CD4-positive, alpha-beta T cell (primary cell): ENCODE measurements around the gene SFSWAP. TPM values are rescaled to one million over a fixed set of nuclear protein-coding genes. Genes with fewer than 3 reads are reported as not detected.
"Not testable (repeated sequence)": the region's sequence is repeated elsewhere in the genome, so short reads cannot be mapped to it uniquely, and the experiment has no call there.

ENCODE experiments used
- ATAC-seq: fragments of 200-7000 bp; cut with Tn5 transposase; one replicate; pipeline ENCODE4 v1.10.0; 2022; ENCODE audit warnings: mild to moderate bottlenecking; ENCODE audit not compliant: poor library complexity
- CTCF ChIA-PET: fragments of 350-600 bp; sonication (Branson Sonifier 250); formaldehyde crosslinking; loops from one replicate; lab custom pipeline; 2021; ENCODE audit warnings: antibody characterized with exemption, inconsistent platforms; lab: Charles Lee
- POLR2A ChIA-PET: fragments of 350-600 bp; sonication (Branson Sonifier 250); formaldehyde crosslinking; loops from one replicate; lab custom pipeline; 2021; ENCODE audit warnings: antibody characterized with exemption, inconsistent platforms; lab: Charles Lee
- DNase-seq, 14 experiments: peaks; one replicate each; pipeline ENCODE4 v3.0.0-alpha.2; 2013 to 2020; ENCODE audit warnings: mixed read lengths in 2 of 14
- H3K27ac ChIP-seq, 2 donors: one replicate each; pipeline versions ENCODE4 v1.5.1 to v1.7.0; 2013; ENCODE audit warnings: low read length in 2 of 2, low read depth in 1 of 2, mild to moderate bottlenecking in 1 of 2
- H3K27me3 ChIP-seq, 2 experiments: 1 replicate in 1 of 2; 2 replicates in 1 of 2; pipeline versions ENCODE4 v1.6.1 to v1.7.0; 2013; ENCODE audit warnings: low read length in 2 of 2, control low read depth in 1 of 2, mild to moderate bottlenecking in 1 of 2, moderate library complexity in 1 of 2; ENCODE audit not compliant: insufficient read depth in 2 of 2, control insufficient read depth in 1 of 2
- H3K36me3 ChIP-seq: one replicate; pipeline ENCODE4 v1.6.1; 2013; ENCODE audit warnings: low read length, control low read depth; ENCODE audit not compliant: insufficient read depth
- H3K4me1 ChIP-seq: one replicate; pipeline ENCODE4 v1.6.1; 2013; ENCODE audit warnings: low read length, control low read depth; ENCODE audit not compliant: insufficient read depth
- H3K4me3 ChIP-seq: one replicate; pipeline ENCODE4 v1.5.1; 2013; ENCODE audit warnings: mild to moderate bottlenecking, low read length, moderate library complexity
- H3K9me3 ChIP-seq, 2 experiments: 1 replicate in 1 of 2; 2 replicates in 1 of 2; pipeline versions ENCODE4 v1.6.1 to v1.7.0; 2013; ENCODE audit warnings: low read length in 2 of 2, mild to moderate bottlenecking in 2 of 2, control low read depth in 1 of 2, moderate library complexity in 1 of 2; ENCODE audit not compliant: control insufficient read depth in 1 of 2, insufficient read depth in 1 of 2
- H3K27ac Mint-ChIP-seq: one replicate; pipeline ENCODE4 v1.8.0; 2020; ENCODE audit warnings: mixed read lengths
- H3K27me3 Mint-ChIP-seq: one replicate; pipeline ENCODE4 v1.8.0; 2021; ENCODE audit warnings: mixed read lengths
- H3K36me3 Mint-ChIP-seq: one replicate; pipeline ENCODE4 v1.8.0; 2021; ENCODE audit warnings: low read depth, mixed read lengths
- H3K4me1 Mint-ChIP-seq: one replicate; pipeline ENCODE4 v1.8.0; 2021; ENCODE audit warnings: low read depth, mixed read lengths
- H3K4me3 Mint-ChIP-seq: one replicate; pipeline ENCODE4 v1.8.0; 2020; ENCODE audit warnings: mild to moderate bottlenecking, mixed read lengths
- H3K9me3 Mint-ChIP-seq: one replicate; pipeline ENCODE4 v1.8.0; 2020; ENCODE audit warnings: mixed read lengths
- CTCF ChIP-seq: fragments of 200-600 bp; IDR thresholded peaks from one replicate; pipeline ENCODE4 v1.8.0; 2022; ENCODE audit warnings: antibody characterized with exemption, mild to moderate bottlenecking
- intact Hi-C, 2 experiments: fragments of 100-400 bp; cut with DNase I in 1 of 2; cut with micrococcal nuclease in 1 of 2; formaldehyde crosslinking; loops; one replicate each; pipeline versions ENCODE4 v1.15.1 to v1.9.0; 2023 to 2025; cut with DNase I, micrococcal nuclease
- total RNA-seq, 174 experiments: library from RNA in 2 of 174; stranded (reverse) in 2 of 174; gene quantifications; one replicate each; pipeline ENCODE4 v1.2.3 and lab custom pipeline; 2021 to 2026

SFSWAP gene
- total RNA-seq, 2 experiments from 2014 or later = 88.7 to 98.4 TPM

GRCh38 chr12:131743880-131744279 lies 33.0 kb downstream of the SFSWAP start:
- CTCF ChIA-PET, H3K4me3 Mint-ChIP-seq, H3K27ac ChIP-seq, H3K27me3 Mint-ChIP-seq, H3K27me3 ChIP-seq, POLR2A ChIA-PET, intact Hi-C loops, DNase-seq, H3K4me1 ChIP-seq, H3K27ac Mint-ChIP-seq, H3K9me3 Mint-ChIP-seq, H3K4me3 ChIP-seq, ATAC-seq, H3K4me1 Mint-ChIP-seq: not testable (repeated sequence)
- peaks cover 0 to 10% of the 10 kb centered on the region in 2 experiments for H3K9me3 ChIP-seq
- peaks cover 84% of the 10 kb centered on the region for H3K36me3 ChIP-seq
- H3K36me3 Mint-ChIP-seq = peaks cover 92% of the 10 kb centered on the region

- Histone ChIP-seq H3K9me3 (peaks cover 0 to 10% of the 10 kb centered on the region in 2 experiments), H3K36me3 (peaks cover 79% of the 10 kb centered on the region)
- H3K27me3 Mint-ChIP-seq, H3K27ac Mint-ChIP-seq, H3K4me1 ChIP-seq, H3K9me3 Mint-ChIP-seq, DNase-seq, POLR2A ChIA-PET, H3K4me3 Mint-ChIP-seq, H3K4me1 Mint-ChIP-seq, ATAC-seq, H3K27me3 ChIP-seq, H3K4me3 ChIP-seq, CTCF ChIA-PET, intact Hi-C loops, H3K27ac ChIP-seq: not testable (repeated sequence)
- H3K36me3 Mint-ChIP-seq = peaks cover 94% of the 10 kb centered on the region
Measured at GRCh38 chr12:131744675-131745074, 33.8 kb downstream of the SFSWAP start.

- peaks cover 73% of the 10 kb centered on the region for H3K36me3 ChIP-seq
- Mint-ChIP-seq H3K4me1 (no peaks in the 10 kb centered on the region), H3K27ac (no peak overlapping the region), H3K9me3 (peaks cover 2% of the 10 kb centered on the region), H3K36me3 (peaks cover 94% of the 10 kb centered on the region), H3K4me3 (no peak overlapping the region), H3K27me3 (no peaks in the 10 kb centered on the region)
- H3K27me3 ChIP-seq = no peaks in the 10 kb centered on the region
- H3K4me1 ChIP-seq = no peaks in the 10 kb centered on the region
- H3K4me3 ChIP-seq = no peak overlapping the region
- CTCF ChIA-PET = no interaction called here
- intact Hi-C loops = no loop called here
- POLR2A ChIA-PET = no interaction called here
- no peak for ATAC-seq
- H3K27ac ChIP-seq = no peak overlapping the region
- peaks cover 0 to 10% of the 10 kb centered on the region in 2 experiments for H3K9me3 ChIP-seq
- no peak for DNase-seq
- TF ChIP-seq CTCF = no peak
Measured at GRCh38 chr12:131745706-131746105, 34.8 kb downstream of the SFSWAP start.

GRCh38 chr12:131747276-131748177 lies 36.6 kb downstream of the SFSWAP start:
- H3K27ac ChIP-seq = no peak overlapping the region
- Mint-ChIP-seq H3K4me1 (no peaks in the 10 kb centered on the region), H3K4me3 (no peak overlapping the region), H3K27me3 (no peaks in the 10 kb centered on the region), H3K27ac (no peak overlapping the region), H3K36me3 (peaks cover 98% of the 10 kb centered on the region), H3K9me3 (peaks cover 2% of the 10 kb centered on the region)
- no peak for DNase-seq
- intact Hi-C loops = no loop called here
- H3K4me3 ChIP-seq = no peak overlapping the region
- peaks cover 69% of the 10 kb centered on the region for H3K36me3 ChIP-seq
- no peaks in the 10 kb centered on the region for H3K27me3 ChIP-seq
- H3K9me3 ChIP-seq = peaks cover 0 to 10% of the 10 kb centered on the region in 2 experiments
- H3K4me1 ChIP-seq = no peaks in the 10 kb centered on the region
- ATAC-seq = no peak
- TF ChIP-seq CTCF = no peak
- ChIA-PET CTCF (interaction anchor here (0.6 kb wide), 1 partner anchor 53 kb away, joined by 3 read pairs; no protein-coding TSS in a partner anchor), POLR2A (no interaction called here)
